T-cell (primary cell): ENCODE measurements around the gene AKT2. TPM values are rescaled to one million over a fixed set of nuclear protein-coding genes. Genes with fewer than 3 reads are reported as not detected.
"Not testable (repeated sequence)": the region's sequence is repeated elsewhere in the genome, so short reads cannot be mapped to it uniquely, and the experiment has no call there.

Source experiments
- ATAC-seq, 4 experiments: fragments of 200-7000 bp in 3 of 4; fragments of 150-1000 bp in 1 of 4; cut with Tn5 transposase; replicated peaks in 1 of 4; 1 replicate in 3 of 4; 2 replicates in 1 of 4; pipeline ENCODE4 v1.10.0; 2021; ENCODE audit warnings: moderate library complexity in 3 of 4, mild to moderate bottlenecking in 2 of 4, moderate number of reproducible peaks in 1 of 4
- CTCF ChIA-PET, 2 donors: fragments of 300-600 bp; sonication (Branson Sonifier 250); formaldehyde crosslinking; loops; one replicate each; lab custom pipeline; 2022; ENCODE audit warnings: antibody characterized with exemption in 2 of 2; lab: Charles Lee
- POLR2A ChIA-PET, 2 donors: fragments of 300-600 bp; sonication (Branson Sonifier 250); formaldehyde crosslinking; loops; one replicate each; lab custom pipeline; 2022; ENCODE audit warnings: antibody characterized with exemption in 2 of 2; lab: Charles Lee
- DNase-seq, 35 experiments: peaks; one replicate each; pipeline versions ENCODE4 v3.0.0 to v3.0.0-alpha.2; 2013 to 2023
- H3K27ac ChIP-seq: one replicate; pipeline ENCODE4 v1.5.1; 2013; ENCODE audit warnings: low read length
- H3K27me3 ChIP-seq, 2 experiments: replicated peaks in 1 of 2; 1 replicate in 1 of 2; 2 replicates in 1 of 2; pipeline versions ENCODE4 v1.6.1 to v1.7.0; 2013; ENCODE audit warnings: low read length in 1 of 2, mixed read lengths in 1 of 2; ENCODE audit not compliant: control insufficient read depth in 2 of 2, insufficient read depth in 2 of 2; ENCODE audit errors: extremely low read depth in 1 of 2
- H3K36me3 ChIP-seq, 2 donors: 1 replicate in 1 of 2; 2 replicates in 1 of 2; pipeline versions ENCODE4 v1.6.1 to v1.7.0; 2013; ENCODE audit warnings: low read length in 1 of 2; ENCODE audit not compliant: control insufficient read depth in 2 of 2, insufficient read depth in 1 of 2; ENCODE audit errors: extremely low read depth in 1 of 2
- H3K4me1 ChIP-seq, 2 experiments: 1 replicate in 1 of 2; 2 replicates in 1 of 2; pipeline versions ENCODE4 v1.6.1 to v1.7.0; 2013; ENCODE audit warnings: low read length in 2 of 2, mixed read lengths in 1 of 2; ENCODE audit not compliant: insufficient read depth in 2 of 2, control insufficient read depth in 1 of 2; ENCODE audit errors: extremely low read depth in 1 of 2
- H3K4me3 ChIP-seq, 2 donors: 1 replicate in 1 of 2; 2 replicates in 1 of 2; pipeline versions ENCODE4 v1.5.1 to v1.7.0; 2013; ENCODE audit warnings: mild to moderate bottlenecking in 2 of 2, low read length in 1 of 2, moderate library complexity in 1 of 2; ENCODE audit not compliant: control insufficient read depth in 1 of 2; ENCODE audit errors: extremely low read depth in 1 of 2
- H3K9me3 ChIP-seq: 2 replicates; pipeline ENCODE4 v1.7.0; 2013
- H3K27ac Mint-ChIP-seq, 2 donors: one replicate each; pipeline ENCODE4 v1.8.0; 2020 to 2021; ENCODE audit warnings: mild to moderate bottlenecking in 2 of 2, mixed read lengths in 2 of 2
- H3K27me3 Mint-ChIP-seq, 2 donors: one replicate each; pipeline ENCODE4 v1.8.0; 2021 to 2022; ENCODE audit warnings: mixed read lengths in 2 of 2
- H3K36me3 Mint-ChIP-seq: one replicate; pipeline ENCODE4 v1.8.0; 2021; ENCODE audit warnings: mixed read lengths
- H3K4me1 Mint-ChIP-seq, 3 donors: one replicate each; pipeline ENCODE4 v1.8.0; 2020 to 2022; ENCODE audit warnings: mixed read lengths in 3 of 3, mild to moderate bottlenecking in 1 of 3
- H3K4me3 Mint-ChIP-seq, 3 donors: one replicate each; pipeline ENCODE4 v1.8.0; 2020 to 2022; ENCODE audit warnings: mild to moderate bottlenecking in 3 of 3, mixed read lengths in 3 of 3, moderate library complexity in 3 of 3
- H3K9me3 Mint-ChIP-seq, 3 donors: one replicate each; pipeline ENCODE4 v1.8.0; 2020 to 2022; ENCODE audit warnings: mixed read lengths in 3 of 3
- WGBS: methylation state at CpG from one replicate; pipeline ENCODE4 v1.1.5; 2013; ENCODE audit warnings: missing lambda C conversion rate; ENCODE audit not compliant: insufficient coverage; 5-methylcytosine and 5-hydroxymethylcytosine counted together
- total RNA-seq, 35 experiments: library from RNA in 6 of 35; stranded (reverse) in 6 of 35; fragments of 120-200 nt in 1 of 35; gene quantifications; one replicate each; pipeline versions ENCODE4 v1.2.1 to v1.2.4 and lab custom pipeline; 2013 to 2026

The AKT2 gene
- total RNA-seq (100 to 1,000 TPM; 169 to 218 (median 172) TPM), total RNA-seq (lab: John Stamatoyannopoulos, UW) (141 to 232 (median 198) reads per million in 29 experiments)
- 97.3 TPM for total RNA-seq (2013)

GRCh38 chr19:40284501-40285352, at the start of gene AKT2:
Gene AKT2 (minus strand): TSS chr19:40285345. CDS start chr19:40265267, 20,078 bp downstream.
- Mint-ChIP-seq H3K36me3 (peaks cover 3% of the 10 kb centered on the region), H3K4me3 (peak within 1 kb of the TSS; percentile 85 to 95 (median 88)), H3K27me3 (no peaks in the 10 kb centered on the region), H3K27ac (peak within 1 kb of the TSS; percentile 93 to 99), H3K9me3 (no peaks in the 10 kb centered on the region), H3K4me1 (peaks cover 56 to 61% (median 61%) of the 10 kb centered on the region in 3 donors)
- Histone ChIP-seq H3K4me3 (peak within 1 kb of the TSS; percentile 57 to 64), H3K36me3 (peaks cover 0 to 13% of the 10 kb centered on the region in 2 donors), H3K27ac (peak within 1 kb of the TSS; percentile 97), H3K4me1 (peaks cover 19 to 60% of the 10 kb centered on the region in 2 experiments), H3K9me3 (no peaks in the 10 kb centered on the region), H3K27me3 (no peaks in the 10 kb centered on the region)
- POLR2A ChIA-PET, result interaction anchor here in 1 of 2 donors (0.6 kb wide), 1 partner anchor 315 kb away, joined by 3 read pairs; no protein-coding TSS in a partner anchor
- CTCF ChIA-PET, result interaction anchor here in 1 of 2 donors (0.7 to 1.2 kb wide), 2 partner anchors 21 to 61 kb away, joined by 3 read pairs; no protein-coding TSS in a partner anchor
- 0% methylated on average over 65 of the region's 84 CpGs for WGBS
- DNase-seq (peak in 33 of 35 experiments; percentile 16 to 94 (median 85)), ATAC-seq (peak; percentile 62 to 67 (median 64))

DNA sequence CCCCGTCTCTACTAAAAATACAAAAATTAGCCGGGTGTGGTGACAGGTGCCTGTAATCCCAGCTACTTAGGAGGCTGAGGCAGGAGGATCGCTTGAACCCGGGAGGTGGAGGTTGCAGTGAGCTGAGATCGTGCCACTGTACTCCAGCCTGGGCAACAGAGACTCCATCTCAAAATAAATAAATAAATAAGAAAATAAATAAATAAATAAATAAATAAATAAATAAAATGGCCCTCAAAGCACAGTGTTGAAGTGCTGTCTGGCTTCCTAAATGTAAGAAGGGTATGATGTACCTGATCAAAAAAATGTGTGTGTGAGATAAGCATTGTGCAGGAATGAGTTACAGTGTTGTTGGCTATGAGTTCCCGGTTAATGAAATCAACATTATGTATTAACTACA, 47.9 kb upstream of the AKT2 start:
- POLR2A ChIA-PET, H3K9me3 Mint-ChIP-seq: not testable (repeated sequence)

DNA sequence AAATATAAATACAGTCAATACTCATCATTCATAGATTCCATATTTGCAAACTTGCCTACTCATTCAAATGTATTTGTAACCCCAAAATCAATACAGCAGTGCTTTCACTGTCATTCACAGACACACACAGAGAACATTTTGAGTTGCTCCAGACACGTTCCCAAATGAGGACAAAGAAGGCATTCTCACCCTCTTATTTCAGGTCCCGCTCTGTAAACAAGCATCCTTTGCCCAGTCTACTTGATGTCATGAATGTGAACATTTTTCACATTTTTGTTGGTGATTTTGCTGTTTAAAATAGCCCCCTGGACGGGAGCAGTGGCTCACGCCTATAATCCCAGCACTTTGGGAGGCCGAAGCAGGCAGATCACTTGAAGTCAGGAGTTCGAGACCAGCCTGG, 47.5 kb upstream of the AKT2 start:
- H3K27me3 ChIP-seq, result no peaks in the 10 kb centered on the region
- no peak overlapping the region for H3K4me3 ChIP-seq
- Mint-ChIP-seq H3K36me3 (peaks cover 42% of the 10 kb centered on the region), H3K9me3 (no peaks in the 10 kb centered on the region), H3K4me1 (no peaks in the 10 kb centered on the region), H3K27ac (no peak overlapping the region), H3K4me3 (no peak overlapping the region), H3K27me3 (no peaks in the 10 kb centered on the region)
- ChIA-PET POLR2A (no interaction called here), CTCF (no interaction called here)
- peaks cover 19 to 67% of the 10 kb centered on the region in 2 donors for H3K36me3 ChIP-seq
- no peak overlapping the region for H3K27ac ChIP-seq
- H3K4me1 ChIP-seq, result no peaks in the 10 kb centered on the region
- no peaks in the 10 kb centered on the region for H3K9me3 ChIP-seq
- no CpG with 5 or more reads among the region's 6 CpGs for WGBS
- ATAC-seq (no peak), DNase-seq (no peak)

More for the DNA sequence above, 47.9 kb upstream of the AKT2 start:
- ATAC-seq, H3K4me1 ChIP-seq, H3K27me3 ChIP-seq, CTCF ChIA-PET, H3K4me3 Mint-ChIP-seq, H3K27ac ChIP-seq, H3K4me1 Mint-ChIP-seq, DNase-seq, H3K9me3 ChIP-seq, H3K4me3 ChIP-seq, H3K27ac Mint-ChIP-seq, H3K27me3 Mint-ChIP-seq: not testable (repeated sequence)
- WGBS, result no CpG with 5 or more reads among the region's 6 CpGs
- peaks cover 41% of the 10 kb centered on the region for H3K36me3 Mint-ChIP-seq
- H3K36me3 ChIP-seq, result peaks cover 15 to 63% of the 10 kb centered on the region in 2 donors

DNA sequence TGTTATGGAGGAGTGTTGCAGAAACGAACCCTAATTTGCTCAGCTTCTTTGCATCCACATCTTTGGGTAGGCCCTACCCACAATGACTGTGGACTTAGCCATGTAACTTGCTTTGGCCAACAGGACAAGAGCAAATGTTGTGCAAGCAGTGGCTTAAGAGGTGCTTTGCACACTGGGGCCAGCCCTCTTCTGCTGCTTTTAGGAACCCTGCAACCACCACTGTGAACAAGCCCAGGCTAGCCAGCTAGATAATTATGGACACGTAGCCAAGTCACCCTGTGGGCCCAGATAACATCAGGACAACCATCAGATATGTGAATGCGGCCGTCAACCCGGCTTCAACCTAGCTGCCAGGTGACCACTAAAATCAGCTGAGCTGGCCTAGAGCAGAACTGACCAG, 45.9 kb upstream of the AKT2 start:
- Histone ChIP-seq H3K27me3 (no peaks in the 10 kb centered on the region), H3K36me3 (peaks cover 19 to 75% of the 10 kb centered on the region in 2 donors), H3K4me1 (no peaks in the 10 kb centered on the region), H3K4me3 (no peak overlapping the region), H3K9me3 (no peaks in the 10 kb centered on the region), H3K27ac (no peak overlapping the region)
- Mint-ChIP-seq H3K36me3 (peaks cover 46% of the 10 kb centered on the region), H3K4me1 (no peaks in the 10 kb centered on the region), H3K9me3 (no peaks in the 10 kb centered on the region), H3K4me3 (no peak overlapping the region), H3K27ac (no peak overlapping the region), H3K27me3 (no peaks in the 10 kb centered on the region)
- DNase-seq, result peak in 6 of 35 experiments; percentile 4 to 34 (median 26)
- no peak for ATAC-seq
- ChIA-PET POLR2A (no interaction called here), CTCF (interaction anchor here in 1 of 2 donors (0.6 kb wide), 1 partner anchor 69 kb away, joined by 4 read pairs; no protein-coding TSS in a partner anchor)
- 95% methylated on average over 5 of the region's 5 CpGs for WGBS

- WGBS, result 100% methylated on average over 4 of the region's 14 CpGs
- Mint-ChIP-seq H3K4me3 (no peak overlapping the region), H3K9me3 (no peaks in the 10 kb centered on the region), H3K36me3 (peaks cover 66% of the 10 kb centered on the region), H3K4me1 (no peaks in the 10 kb centered on the region), H3K27ac (no peak overlapping the region), H3K27me3 (no peaks in the 10 kb centered on the region)
- H3K27ac ChIP-seq, result no peak overlapping the region
- no peaks in the 10 kb centered on the region for H3K9me3 ChIP-seq
- POLR2A ChIA-PET, result no interaction called here
- no peaks in the 10 kb centered on the region for H3K4me1 ChIP-seq
- DNase-seq (no peak), ATAC-seq (no peak)
- no peaks in the 10 kb centered on the region for H3K27me3 ChIP-seq
- CTCF ChIA-PET, result no interaction called here
- H3K4me3 ChIP-seq, result no peak overlapping the region
- H3K36me3 ChIP-seq, result peaks cover 49 to 81% of the 10 kb centered on the region in 2 donors
These were observed 41.1 kb upstream of the AKT2 start for GRCh38 chr19:40326201-40326600.

DNA sequence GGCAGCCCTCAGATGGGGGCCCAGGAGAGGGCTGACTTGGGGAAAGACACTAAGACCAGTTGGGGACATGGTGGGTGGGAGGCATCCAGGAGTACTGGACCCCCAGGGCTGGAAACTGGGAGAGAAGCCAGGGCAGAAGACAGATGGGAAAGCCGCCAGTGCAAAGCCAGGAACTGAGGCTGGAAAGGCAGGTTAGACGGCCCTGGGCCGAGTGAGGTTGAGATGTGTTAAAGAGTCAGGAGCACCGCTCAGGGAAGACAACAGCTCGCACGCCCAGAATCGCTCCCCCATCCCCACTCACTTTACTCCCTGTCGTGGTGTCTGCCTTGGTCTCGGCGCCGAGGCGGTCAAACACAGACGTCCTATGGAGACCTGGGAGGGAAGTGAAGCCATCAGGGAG, 38.6 kb upstream of the AKT2 start:
- ATAC-seq (no peak), DNase-seq (no peak)
- Mint-ChIP-seq H3K36me3 (peaks cover 57% of the 10 kb centered on the region), H3K9me3 (no peaks in the 10 kb centered on the region), H3K4me3 (no peak overlapping the region), H3K4me1 (no peaks in the 10 kb centered on the region), H3K27ac (no peak overlapping the region), H3K27me3 (no peaks in the 10 kb centered on the region)
- 95% methylated on average over 7 of the region's 13 CpGs for WGBS
- ChIA-PET CTCF (no interaction called here), POLR2A (interaction anchor here in 1 of 2 donors (0.5 kb wide), 1 partner anchor 16 kb away, joined by 4 read pairs; no protein-coding TSS in a partner anchor)
- Histone ChIP-seq H3K4me3 (no peak overlapping the region), H3K27ac (no peak overlapping the region), H3K36me3 (peaks cover 37 to 72% of the 10 kb centered on the region in 2 donors), H3K4me1 (no peaks in the 10 kb centered on the region), H3K27me3 (no peaks in the 10 kb centered on the region), H3K9me3 (no peaks in the 10 kb centered on the region)
